Activated naive CD4-positive, alpha-beta T cell (primary cell): ENCODE results near the gene NANP.
"Not testable (repeated sequence)": the region's sequence is repeated elsewhere in the genome, so short reads cannot be mapped to it uniquely, and the experiment has no call there.

Experiments used
- DNase-seq, 4 experiments: peaks; one replicate each; lab custom pipeline; 2025; lab: John Stamatoyannopoulos, UW

The NANP gene

GRCh38 chr20:25623736-25624499 is at the start of gene NANP:
Gene NANP, minus strand, starts transcription at chr20:25624014. Its CDS starts 66 bp downstream, at chr20:25623948.
- peak; percentile 45 to 75 (median 60) for DNase-seq

GRCh38 chr20:25672659-25673235 is 48.9 kb upstream of the NANP start:
- DNase-seq, result no peak

GRCh38 chr20:25669826-25670422 is 46.1 kb upstream of the NANP start:
- DNase-seq, result no peak

DNA sequence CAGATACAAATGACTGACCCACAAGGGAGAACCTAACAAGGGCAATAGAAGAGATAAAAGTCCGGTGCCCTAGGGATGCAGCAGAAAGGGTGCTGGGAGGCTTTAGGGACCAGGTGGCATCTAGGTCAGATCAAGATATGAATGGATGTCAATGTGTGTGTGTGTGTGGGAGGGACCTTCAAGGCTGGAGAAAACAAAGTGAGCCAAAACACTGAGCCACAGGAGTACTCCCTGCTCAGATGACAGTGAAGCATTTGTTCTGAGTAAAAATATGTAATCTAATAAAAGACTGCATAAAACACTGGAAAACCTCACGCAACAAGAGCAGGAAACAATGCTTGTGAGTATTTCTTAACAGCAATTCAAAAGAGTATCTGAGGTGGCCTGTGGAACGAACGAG is 44.6 kb upstream of the NANP start:
- DNase-seq, result no peak

DNA sequence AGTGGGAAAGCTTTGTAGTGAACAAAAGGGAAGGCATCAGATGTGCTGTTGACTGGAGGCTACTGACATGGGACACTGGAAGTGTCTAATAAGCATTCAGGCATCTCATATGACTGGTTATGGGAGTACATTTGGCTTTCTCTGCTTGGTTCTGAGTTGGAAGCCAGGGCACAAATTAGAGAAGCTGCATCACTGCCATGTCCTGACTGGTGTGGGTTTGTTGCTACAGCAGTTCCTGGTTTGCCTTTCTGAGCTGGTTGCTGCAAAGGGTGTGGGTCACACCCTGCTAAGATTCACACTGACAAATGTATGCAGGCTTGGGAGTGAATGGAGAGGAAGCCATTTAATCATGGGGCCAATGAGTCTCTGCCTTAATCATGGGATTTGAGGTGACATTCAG is 36.2 kb upstream of the NANP start:
- no peak for DNase-seq

DNA sequence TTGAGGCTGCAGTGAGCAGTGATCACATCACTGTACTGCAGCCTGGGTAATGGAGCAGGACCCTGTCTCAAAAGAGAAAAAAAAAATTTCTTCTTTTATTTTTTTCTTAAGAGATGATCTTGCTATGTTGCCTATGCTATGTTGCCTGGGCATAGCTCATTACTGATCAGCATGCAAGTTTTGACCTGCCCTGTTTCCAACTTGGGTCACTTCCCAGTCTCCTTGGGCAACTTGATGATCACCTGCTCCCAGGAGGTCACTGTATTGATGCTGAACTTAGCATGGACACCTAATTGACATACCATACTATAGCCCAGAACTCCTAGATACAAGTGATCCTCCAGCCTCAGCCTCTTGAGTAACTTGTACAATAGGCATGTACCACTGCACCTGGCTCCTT is 30.7 kb upstream of the NANP start:
- no peak for DNase-seq

GRCh38 chr20:25652866-25653265 is 29.1 kb upstream of the NANP start:
- not testable (repeated sequence) for DNase-seq

- DNase-seq, result no peak
These were observed 21.0 kb upstream of the NANP start for GRCh38 chr20:25644814-25645213.

GRCh38 chr20:25643716-25644115 is 19.9 kb upstream of the NANP start:
- no peak for DNase-seq

DNA sequence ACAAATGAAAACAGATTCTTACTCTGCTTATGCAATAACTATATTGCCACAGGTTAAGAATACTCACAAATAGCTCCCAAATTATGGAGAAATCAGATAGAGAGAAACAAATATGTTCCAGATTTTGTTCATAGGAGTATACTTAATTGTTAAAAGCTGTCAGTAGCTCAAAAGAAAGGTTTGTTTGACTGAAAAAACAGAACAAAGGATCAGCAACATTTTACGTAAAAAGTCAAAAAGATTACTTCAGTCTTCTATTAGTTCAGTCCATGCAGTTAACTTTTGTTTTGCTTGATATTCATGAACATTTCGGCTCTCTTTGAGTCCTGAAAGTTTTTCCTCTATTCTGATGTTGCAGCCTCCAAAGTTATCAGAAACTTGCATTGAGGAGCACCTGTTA is 13.4 kb upstream of the NANP start:
- DNase-seq, result no peak

- no peak for DNase-seq
These were observed 9.4 kb upstream of the NANP start for GRCh38 chr20:25632940-25633790.

- not testable (repeated sequence) for DNase-seq
These were observed 6.8 kb upstream of the NANP start for GRCh38 chr20:25630615-25631014.

DNA sequence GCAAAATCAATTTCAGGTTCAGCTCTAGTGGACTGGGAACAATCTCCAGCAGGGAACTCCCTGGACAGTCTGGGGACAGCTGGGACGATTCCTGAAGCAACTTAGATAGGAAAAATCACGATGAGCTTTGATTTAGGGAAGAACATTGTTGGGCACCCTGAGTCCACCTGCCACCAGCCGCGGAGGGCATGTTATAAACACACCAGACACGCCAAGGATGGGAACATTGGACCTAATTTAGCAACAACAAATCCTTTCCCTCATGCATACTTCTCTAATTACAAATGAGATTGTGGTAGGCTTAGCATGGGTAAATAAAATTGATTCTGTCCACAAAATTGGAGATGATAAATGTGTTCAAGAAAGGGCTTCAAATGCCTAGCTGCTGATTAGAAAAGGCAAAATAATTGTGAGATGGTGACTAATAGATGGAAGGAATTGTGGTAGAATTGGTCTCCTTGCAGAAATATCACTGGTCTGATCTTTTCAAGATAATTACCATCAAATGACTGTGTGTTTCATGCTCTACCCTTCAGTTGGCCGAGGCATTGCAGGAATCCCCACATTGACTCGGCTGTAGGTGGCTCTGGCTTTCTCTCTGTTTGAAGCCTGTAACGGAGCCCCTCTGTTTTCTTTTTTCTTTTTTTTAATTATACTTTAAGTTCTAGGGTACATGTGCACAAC is 6.1 kb upstream of the NANP start:
- no peak for DNase-seq

DNA sequence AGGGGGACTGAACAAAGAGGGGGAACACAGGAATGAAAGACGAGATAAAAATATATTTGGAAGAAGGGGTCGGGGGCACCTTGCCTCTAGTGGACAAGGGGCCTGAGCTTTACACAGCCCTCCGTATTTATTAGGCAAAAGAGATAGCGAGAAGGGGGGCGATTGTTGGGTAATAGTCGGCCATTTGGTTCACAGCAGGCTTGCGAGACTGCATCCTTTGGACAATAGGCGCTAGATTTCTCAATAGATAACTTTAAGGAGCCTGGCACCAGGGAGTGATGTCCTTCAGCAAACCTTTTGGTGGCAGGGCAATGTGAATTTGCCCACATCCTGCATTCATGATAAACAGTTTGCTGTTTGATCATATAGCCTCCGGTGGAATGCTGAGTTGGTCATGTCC is 3.0 kb upstream of the NANP start:
- no peak for DNase-seq

GRCh38 chr20:25624500-25624939 is 706 bp upstream of the NANP start:
- peak in 1 of 4 experiments; percentile 28 for DNase-seq

DNA sequence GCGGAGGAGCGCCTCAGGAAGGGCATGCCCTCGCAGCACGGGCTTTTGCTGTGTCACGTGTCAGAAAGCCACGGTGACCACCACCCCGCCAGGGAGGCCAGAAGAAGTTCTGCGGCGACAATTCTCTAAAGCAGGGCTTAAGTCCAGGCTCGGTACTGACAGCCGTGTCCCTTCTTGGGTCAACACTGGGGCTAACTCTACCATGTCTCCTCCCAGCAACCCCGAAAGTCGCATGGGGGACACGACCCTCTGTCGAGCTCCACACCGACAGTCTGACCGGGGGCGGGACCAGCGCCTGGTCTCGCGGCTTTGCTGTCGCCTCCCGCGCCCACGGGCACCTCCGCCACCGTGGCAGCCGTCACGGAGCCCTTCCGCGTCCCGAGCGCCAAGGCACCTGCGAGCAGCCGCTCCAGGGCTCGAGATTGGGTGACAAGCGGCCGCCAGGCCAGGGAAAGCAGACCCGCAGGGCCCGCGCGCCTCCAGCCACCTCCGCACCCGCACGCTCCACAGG is 534 bp downstream of the NANP start:
- DNase-seq, result no peak

DNA sequence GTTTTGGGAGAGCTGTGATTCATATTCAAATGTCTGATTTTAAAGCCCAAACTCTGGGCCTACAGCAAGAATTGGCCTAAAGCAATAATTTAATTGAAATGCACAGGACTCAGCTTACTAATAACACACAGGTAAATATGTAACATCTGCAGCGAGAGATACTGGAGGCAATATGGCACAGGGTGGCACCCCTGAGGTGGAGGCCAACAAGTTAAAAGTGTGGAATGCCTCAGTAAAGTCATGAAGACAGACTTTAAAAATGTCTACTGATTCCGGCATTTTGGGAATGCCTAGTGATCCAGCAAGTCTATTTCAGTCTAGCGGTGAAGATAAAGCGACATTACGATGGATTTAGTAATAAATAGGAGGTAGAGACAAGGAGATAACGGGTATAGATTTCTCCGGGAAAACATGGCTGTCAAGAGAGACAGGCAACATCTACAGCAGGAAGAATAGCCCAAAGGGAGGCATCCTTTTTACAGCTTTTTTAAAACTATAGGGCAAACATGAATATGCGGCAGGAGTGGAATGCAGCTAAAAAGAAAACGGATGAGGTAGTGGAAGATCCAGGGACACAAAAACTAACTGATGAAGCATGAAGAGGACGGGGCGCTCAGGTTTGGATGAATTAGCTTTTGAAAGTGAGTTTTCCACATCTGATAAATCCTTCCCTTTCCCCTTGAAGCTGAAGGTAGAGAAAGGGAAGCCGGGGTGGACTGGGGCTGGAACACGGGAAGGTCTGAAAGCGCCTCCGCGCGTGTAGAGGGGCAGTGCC is 1.2 kb downstream of the NANP start:
- peak in 1 of 4 experiments; percentile 6 for DNase-seq

DNA sequence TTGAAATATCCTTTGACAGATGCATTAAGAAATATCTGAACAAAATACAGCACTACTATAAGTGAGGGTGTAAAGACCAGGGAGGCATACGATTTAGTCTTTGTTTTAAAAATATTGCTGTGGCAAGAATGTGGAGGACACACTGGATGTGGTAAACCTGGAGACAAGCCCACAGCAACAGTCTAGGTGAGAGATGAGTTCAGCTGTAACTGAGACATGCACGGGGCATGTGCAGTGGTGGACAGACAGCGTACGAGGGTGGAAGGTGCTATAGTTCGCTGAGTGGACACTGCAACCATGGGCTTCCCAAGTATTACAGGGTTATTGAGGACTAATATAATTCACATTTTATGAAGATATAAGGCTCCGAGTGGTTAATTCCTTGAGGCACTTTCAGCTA is 1.8 kb downstream of the NANP start:
- DNase-seq, result no peak

DNA sequence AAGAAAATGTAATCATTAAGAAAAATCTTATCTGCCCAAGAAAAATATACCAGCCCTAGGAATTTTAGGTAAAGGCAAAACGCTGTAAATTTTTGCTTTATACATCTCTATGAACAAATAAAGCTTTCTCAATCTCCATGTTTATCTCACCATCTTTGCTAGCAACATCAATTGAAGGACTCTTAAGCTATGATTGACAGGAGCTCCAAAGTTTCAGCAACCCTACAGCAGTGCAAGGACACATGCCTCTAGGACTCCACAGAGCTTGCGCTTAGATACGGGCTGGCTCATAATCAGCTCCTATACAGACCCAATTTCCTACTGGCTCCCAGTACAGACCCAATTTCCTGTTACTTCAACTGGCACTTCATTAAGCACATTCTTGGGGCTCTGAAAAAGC is 4.3 kb downstream of the NANP start:
- no peak for DNase-seq

- no peak for DNase-seq
These were observed 15.0 kb downstream of the NANP start for GRCh38 chr20:25608774-25609173.
